M059J (cell line): ENCODE measurements around the gene LPAR3. TPM values are rescaled to one million over a fixed set of nuclear protein-coding genes. Genes with fewer than 3 reads are reported as not detected.

Experiments used
- DNase-seq: peaks from one replicate; pipeline ENCODE4 v3.0.0-alpha.2; 2012; ENCODE audit warnings: low read depth
- total RNA-seq: library from RNA; depleted of rRNA; stranded (reverse); fragments of >200 nt; shearing (Covaris generic); gene quantifications from 2 replicates; pipeline ENCODE4 v1.2.3, GENCODE V29; 2014; rRNA removed

Gene LPAR3
- total RNA-seq, 1 experiment from 2014 or later, result 3.6 TPM

GRCh38 chr1:84774669-84775534 lies 118.1 kb downstream of the LPAR3 start:
- peak; percentile 20 for DNase-seq

GRCh38 chr1:84773933-84774497 lies 119.0 kb downstream of the LPAR3 start:
- DNase-seq, result no peak

- DNase-seq, result no peak
These were observed 119.8 kb downstream of the LPAR3 start for GRCh38 chr1:84773195-84773594.

- DNase-seq, result peak; percentile 80
These were observed 120.5 kb downstream of the LPAR3 start for GRCh38 chr1:84772428-84772943.

- DNase-seq, result no peak
These were observed 121.1 kb downstream of the LPAR3 start for GRCh38 chr1:84771895-84772294.

GRCh38 chr1:84770481-84770880 lies 122.5 kb downstream of the LPAR3 start:
- DNase-seq, result no peak

GRCh38 chr1:84769636-84770035 lies 123.4 kb downstream of the LPAR3 start:
- no peak for DNase-seq

- DNase-seq, result no peak
These were observed 124.4 kb downstream of the LPAR3 start for GRCh38 chr1:84768634-84769033.

- peak; percentile 29 for DNase-seq
These were observed 128.9 kb downstream of the LPAR3 start for GRCh38 chr1:84763912-84764680.

- no peak for DNase-seq
These were observed 130.3 kb downstream of the LPAR3 start for GRCh38 chr1:84762664-84763063.

Other genes starting within 250 kb of the LPAR3 start
- gene SSX2IP, start 202.7 kb downstream of the LPAR3 start, total RNA-seq, result 41.3 and 45.5 TPM in 2 replicates
- gene MCOLN2, start 103.9 kb upstream of the LPAR3 start, total RNA-seq, result 7.7 and 9.6 TPM in 2 replicates
- 2.1 and 4.3 TPM in 2 replicates for gene MCOLN3, start 155.3 kb upstream of the LPAR3 start, total RNA-seq